Esophagus (tissue), 2 donors: ENCODE measurements around the gene CTNNA2. TPM values are rescaled to one million over a fixed set of nuclear protein-coding genes. Genes with fewer than 3 reads are reported as not detected.

ENCODE experiments used
- H3K27ac ChIP-seq, 2 donors: one replicate each; pipeline ENCODE4 v1.5.1; 2013; ENCODE audit warnings: low read depth in 2 of 2, mild to moderate bottlenecking in 2 of 2, inconsistent platforms in 1 of 2, low read length in 1 of 2, moderate library complexity in 1 of 2
- H3K27me3 ChIP-seq, 2 donors: one replicate each; pipeline ENCODE4 v1.6.1; 2013; ENCODE audit warnings: low read length in 2 of 2, control low read depth in 1 of 2, mild to moderate bottlenecking in 1 of 2; ENCODE audit not compliant: insufficient read depth in 2 of 2, control insufficient read depth in 1 of 2
- H3K36me3 ChIP-seq, 2 donors: one replicate each; pipeline ENCODE4 v1.6.1; 2013; ENCODE audit warnings: low read length in 1 of 2; ENCODE audit not compliant: control insufficient read depth in 2 of 2, insufficient read depth in 2 of 2
- H3K4me1 ChIP-seq, 2 donors: one replicate each; pipeline ENCODE4 v1.6.1; 2013; ENCODE audit warnings: low read length in 1 of 2; ENCODE audit not compliant: control insufficient read depth in 2 of 2, insufficient read depth in 2 of 2
- H3K4me3 ChIP-seq, 2 donors: one replicate each; pipeline ENCODE4 v1.5.1; 2013; ENCODE audit warnings: low read length in 2 of 2, mild to moderate bottlenecking in 2 of 2, low read depth in 1 of 2, moderate library complexity in 1 of 2
- H3K9me3 ChIP-seq, 2 donors: one replicate each; pipeline ENCODE4 v1.6.1; 2013; ENCODE audit warnings: mild to moderate bottlenecking in 2 of 2, low read depth in 1 of 2, low read length in 1 of 2, moderate library complexity in 1 of 2; ENCODE audit not compliant: control insufficient read depth in 2 of 2, insufficient read depth in 1 of 2
- WGBS, 2 donors: extraction: QIAGEN DNeasy Blood & Tissue Kit; methylation state at CpG; one replicate each; pipeline ENCODE4 v1.1.7; 2013; 5-methylcytosine and 5-hydroxymethylcytosine counted together
- polyA plus RNA-seq, 2 donors: library from polyadenylated mRNA; stranded (reverse); fragments of 200-250 nt; gene quantifications; one replicate each; pipeline ENCODE4 v1.2.3, GENCODE V29; 2013
- donor health status: healthy with polysubstance abuse.
- donor health status: Bipolar disorder and iron deficiency.

Gene CTNNA2
- polyA plus RNA-seq, 2 donors = 0.02 TPM; not detected in 1

- no peaks in the 10 kb centered on the region for H3K4me1 ChIP-seq
Observed at GRCh38 chr2:79874015-79874414, 361.2 kb downstream of the CTNNA2 start.

GRCh38 chr2:79876430-79876829, 363.6 kb downstream of the CTNNA2 start:
- Histone ChIP-seq H3K27ac (no peak overlapping the region), H3K9me3 (no peaks in the 10 kb centered on the region), H3K4me3 (no peak overlapping the region), H3K36me3 (no peaks in the 10 kb centered on the region), H3K4me1 (no peaks in the 10 kb centered on the region), H3K27me3 (no peaks in the 10 kb centered on the region)
- 19 to 24% methylated on average over 3 of the region's 3 CpGs for WGBS, 2 donors

More at GRCh38 chr2:79874015-79874414, 361.2 kb downstream of the CTNNA2 start:
- no peaks in the 10 kb centered on the region for H3K36me3 ChIP-seq
- 91 to 93% methylated on average over 18 of the region's 18 CpGs for WGBS, 2 donors
- H3K9me3 ChIP-seq = no peaks in the 10 kb centered on the region
- H3K27me3 ChIP-seq = no peaks in the 10 kb centered on the region
- no peak overlapping the region for H3K4me3 ChIP-seq
- no peak overlapping the region for H3K27ac ChIP-seq

GRCh38 chr2:79882548-79882947, 369.7 kb downstream of the CTNNA2 start:
- Histone ChIP-seq H3K27ac (no peak overlapping the region), H3K4me3 (no peak overlapping the region), H3K27me3 (no peaks in the 10 kb centered on the region), H3K9me3 (no peaks in the 10 kb centered on the region), H3K4me1 (no peaks in the 10 kb centered on the region), H3K36me3 (no peaks in the 10 kb centered on the region)
- 89 to 93% methylated on average over 6 of the region's 6 CpGs for WGBS, 2 donors

GRCh38 chr2:79887747-79888374, 375.0 kb downstream of the CTNNA2 start:
- 35 to 36% methylated on average over 7 of the region's 7 CpGs for WGBS, 2 donors
- no peak overlapping the region for H3K27ac ChIP-seq
- H3K27me3 ChIP-seq = no peaks in the 10 kb centered on the region
- H3K9me3 ChIP-seq = no peaks in the 10 kb centered on the region
- H3K4me3 ChIP-seq = no peak overlapping the region
- no peaks in the 10 kb centered on the region for H3K36me3 ChIP-seq
- no peaks in the 10 kb centered on the region for H3K4me1 ChIP-seq

DNA sequence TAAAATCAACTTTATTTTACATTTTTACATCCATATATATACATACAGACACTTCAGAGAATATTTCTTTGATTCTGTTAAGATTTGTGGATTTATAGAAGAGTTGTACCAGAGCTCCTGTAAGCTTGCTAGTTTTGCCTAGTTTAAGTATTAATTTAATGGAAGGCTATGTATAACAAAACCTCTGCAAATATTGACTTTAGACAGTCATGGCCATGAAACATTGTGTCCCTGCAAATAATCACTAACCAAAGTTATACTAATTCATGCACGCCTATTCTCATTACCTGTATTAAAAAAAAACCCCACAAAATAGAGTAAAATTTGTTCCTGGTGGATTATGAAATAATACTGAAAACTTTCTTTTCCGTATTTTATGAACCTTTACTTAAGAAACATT, 379.3 kb downstream of the CTNNA2 start:
- Histone ChIP-seq H3K27me3 (no peaks in the 10 kb centered on the region), H3K36me3 (no peaks in the 10 kb centered on the region), H3K4me3 (no peak overlapping the region), H3K27ac (no peak overlapping the region), H3K9me3 (no peaks in the 10 kb centered on the region), H3K4me1 (no peaks in the 10 kb centered on the region)
- 54 to 61% methylated on average over 2 of the region's 2 CpGs for WGBS, 2 donors

GRCh38 chr2:79899196-79899595, 386.3 kb downstream of the CTNNA2 start:
- no peaks in the 10 kb centered on the region for H3K27me3 ChIP-seq
- 60 to 61% methylated on average over 4 of the region's 4 CpGs for WGBS, 2 donors
- no peaks in the 10 kb centered on the region for H3K4me1 ChIP-seq
- H3K36me3 ChIP-seq = no peaks in the 10 kb centered on the region
- no peak overlapping the region for H3K27ac ChIP-seq
- no peak overlapping the region for H3K4me3 ChIP-seq
- H3K9me3 ChIP-seq = peaks cover 0 to 4% of the 10 kb centered on the region in 2 donors

DNA sequence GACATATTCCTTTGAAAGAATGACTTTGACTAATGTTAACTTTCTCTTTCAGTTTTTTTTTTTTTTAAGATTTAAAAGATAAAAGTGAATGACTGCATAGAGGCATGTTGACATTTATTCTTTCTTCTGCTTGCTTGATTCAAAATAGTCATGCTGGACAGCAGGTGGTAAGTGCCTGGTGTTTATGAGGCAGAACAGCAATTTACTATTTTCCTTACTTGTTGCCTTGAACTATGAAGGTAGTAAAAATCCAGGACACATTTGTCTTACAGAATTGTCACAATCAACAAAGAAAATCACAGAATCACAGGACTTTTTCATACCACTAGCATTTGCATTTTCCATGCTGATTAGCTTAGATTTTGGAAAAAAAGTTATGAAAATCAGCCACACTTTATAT, 388.3 kb downstream of the CTNNA2 start:
- peaks cover 0 to 4% of the 10 kb centered on the region in 2 donors for H3K9me3 ChIP-seq

GRCh38 chr2:79903222-79904000, 390.6 kb downstream of the CTNNA2 start:
- WGBS, 2 donors = 77 to 79% methylated on average over 5 of the region's 5 CpGs
- Histone ChIP-seq H3K9me3 (peaks cover 0 to 4% of the 10 kb centered on the region in 2 donors), H3K4me3 (no peak overlapping the region), H3K36me3 (no peaks in the 10 kb centered on the region), H3K4me1 (no peaks in the 10 kb centered on the region), H3K27ac (no peak overlapping the region), H3K27me3 (no peaks in the 10 kb centered on the region)

More for the DNA sequence above, 388.3 kb downstream of the CTNNA2 start:
- H3K4me1 ChIP-seq = no peaks in the 10 kb centered on the region
- H3K27ac ChIP-seq = no peak overlapping the region
- no peaks in the 10 kb centered on the region for H3K27me3 ChIP-seq
- no peaks in the 10 kb centered on the region for H3K36me3 ChIP-seq
- H3K4me3 ChIP-seq = no peak overlapping the region

DNA sequence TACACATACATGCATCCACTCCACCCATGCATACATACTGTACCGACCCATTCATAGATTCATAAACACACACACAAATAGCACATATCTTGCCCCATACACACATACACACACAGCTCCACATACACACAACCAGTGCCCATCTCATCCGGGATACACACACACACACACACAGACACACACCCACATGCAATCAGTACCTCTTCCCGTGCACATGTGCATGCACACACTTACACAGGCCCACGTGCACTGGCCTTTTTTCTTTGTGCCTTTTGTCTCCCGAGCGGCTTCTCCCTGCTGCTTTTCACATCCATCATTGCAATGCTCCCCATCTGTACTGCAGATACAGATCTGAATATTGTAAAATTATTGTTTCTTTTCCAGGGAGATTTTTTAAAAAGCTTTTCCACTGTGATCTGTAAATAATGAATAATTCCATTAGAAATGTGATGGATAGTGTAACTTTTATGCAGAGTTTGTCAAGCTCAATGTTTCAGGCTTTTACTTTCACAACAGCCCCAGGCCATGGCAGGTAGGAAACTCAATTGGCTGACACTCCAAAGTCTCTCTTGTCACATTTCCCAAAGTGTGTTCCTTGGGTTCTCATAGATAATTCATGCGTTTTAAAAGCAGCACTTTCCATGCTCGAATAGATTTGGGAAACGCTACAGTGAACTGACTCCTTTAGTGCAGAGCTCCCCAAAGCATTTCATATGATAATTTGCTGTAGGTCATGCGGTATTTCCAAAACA, 393.5 kb downstream of the CTNNA2 start:
- Histone ChIP-seq H3K27me3 (no peaks in the 10 kb centered on the region), H3K4me3 (no peak overlapping the region), H3K36me3 (no peaks in the 10 kb centered on the region), H3K9me3 (peaks cover 0 to 4% of the 10 kb centered on the region in 2 donors), H3K27ac (no peak overlapping the region), H3K4me1 (no peaks in the 10 kb centered on the region)
- 69 to 73% methylated on average over 10 of the region's 10 CpGs for WGBS, 2 donors
